GM12891 (cell line): ENCODE results near the gene CACNA1G.

Experiments
- POLR2A ChIP-seq: IDR thresholded peaks from 2 replicates; pipeline ENCODE4 v1.6.1; 2011; ENCODE audit warnings: low read depth, low read length, control low read depth
- POLR2AphosphoS5 ChIP-seq: IDR thresholded peaks from 2 replicates; pipeline ENCODE4 v1.6.1; 2011; ENCODE audit warnings: low read depth, low read length, control low read depth
- SPI1 ChIP-seq: IDR thresholded peaks from 2 replicates; pipeline ENCODE4 v1.6.1; 2011; ENCODE audit warnings: low read depth, low read length, control low read depth
- TAF1 ChIP-seq: IDR thresholded peaks from 2 replicates; pipeline ENCODE4 v1.6.1; 2011; ENCODE audit warnings: low read depth, low read length, control low read depth

DNA sequence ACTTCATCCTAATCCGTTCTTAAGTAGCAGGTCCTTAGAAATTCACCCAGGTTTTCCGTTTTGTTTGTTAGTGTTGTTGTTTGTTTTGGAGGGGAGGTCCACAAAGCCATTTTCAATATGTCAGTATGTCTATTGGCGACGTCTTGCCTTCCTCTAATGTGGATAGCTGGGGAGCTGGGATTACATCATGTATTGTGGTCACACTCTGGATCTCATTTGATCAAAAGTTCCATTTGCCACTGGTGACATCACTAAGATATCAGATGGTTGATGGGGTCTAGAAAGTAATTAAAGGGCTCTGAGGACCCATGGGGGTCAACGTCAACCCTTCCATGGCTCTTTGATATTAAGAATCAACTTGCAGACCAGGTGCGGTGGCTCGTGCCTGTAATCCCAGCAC is 30.7 kb upstream of the CACNA1G start:
- TF ChIP-seq POLR2AphosphoS5 = no peak
- TF ChIP-seq TAF1 = no peak
- TF ChIP-seq POLR2A = no peak
- TF ChIP-seq SPI1 = no peak
